ENCODE data around the gene IL4.

GRCh38 chr5:132714456-132715307 lies 40.9 kb downstream of the IL4 start:
- TF ChIP-seq CTCF (IDR thresholded peaks at IDR 0.05; ENCODE audit: extremely low read depth in 1 of 2, insufficient read depth in 1 of 2, low read depth in 1 of 2, low read length in 2 of 2) (peak; percentile 12 to 18), GATA2 (IDR thresholded peaks at IDR 0.05; ENCODE audit: insufficient read depth, insufficient read length, low read depth, low read length) (no peak), POLR2AphosphoS5 (IDR thresholded peaks at IDR 0.05; ENCODE audit: insufficient read depth, low read depth, low read length) (no peak), POLR2A (IDR thresholded peaks at IDR 0.05; ENCODE audit: low read depth, low read length) (no peak), EZH2 (IDR thresholded peaks at IDR 0.05; ENCODE audit: borderline replicate concordance, low read depth, low read length, severe bottlenecking) (no peak), MAX (IDR thresholded peaks at IDR 0.05; ENCODE audit: insufficient read depth, insufficient read length) (no peak), MYC (IDR thresholded peaks at IDR 0.05; ENCODE audit: low read depth, low read length) (no peak)
